ENCODE results near the gene TMEM17.

TMEM17 gene

GRCh38 chr2:62467475-62468321 lies 38.3 kb downstream of the TMEM17 start:
- DNase-seq (ENCODE audit: low read depth), result no peak
- no peak overlapping the region for H3K4me3 ChIP-seq (ENCODE audit: low read depth, low read length)
- TF ChIP-seq, protein P1, sequence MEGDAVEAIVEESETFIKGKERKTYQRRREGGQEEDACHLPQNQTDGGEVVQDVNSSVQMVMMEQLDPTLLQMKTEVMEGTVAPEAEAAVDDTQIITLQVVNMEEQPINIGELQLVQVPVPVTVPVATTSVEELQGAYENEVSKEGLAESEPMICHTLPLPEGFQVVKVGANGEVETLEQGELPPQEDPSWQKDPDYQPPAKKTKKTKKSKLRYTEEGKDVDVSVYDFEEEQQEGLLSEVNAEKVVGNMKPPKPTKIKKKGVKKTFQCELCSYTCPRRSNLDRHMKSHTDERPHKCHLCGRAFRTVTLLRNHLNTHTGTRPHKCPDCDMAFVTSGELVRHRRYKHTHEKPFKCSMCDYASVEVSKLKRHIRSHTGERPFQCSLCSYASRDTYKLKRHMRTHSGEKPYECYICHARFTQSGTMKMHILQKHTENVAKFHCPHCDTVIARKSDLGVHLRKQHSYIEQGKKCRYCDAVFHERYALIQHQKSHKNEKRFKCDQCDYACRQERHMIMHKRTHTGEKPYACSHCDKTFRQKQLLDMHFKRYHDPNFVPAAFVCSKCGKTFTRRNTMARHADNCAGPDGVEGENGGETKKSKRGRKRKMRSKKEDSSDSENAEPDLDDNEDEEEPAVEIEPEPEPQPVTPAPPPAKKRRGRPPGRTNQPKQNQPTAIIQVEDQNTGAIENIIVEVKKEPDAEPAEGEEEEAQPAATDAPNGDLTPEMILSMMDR (IDR thresholded peaks at IDR 0.05; ENCODE audit: control insufficient read depth, extremely low read depth, insufficient read depth), result no peak

- no peak for DNase-seq (ENCODE audit: low read depth)
- no peak overlapping the region for H3K4me3 ChIP-seq (ENCODE audit: low read depth, low read length)
- TF ChIP-seq, protein P1 (IDR thresholded peaks at IDR 0.05; ENCODE audit: control insufficient read depth, extremely low read depth, insufficient read depth), result no peak
Measured at GRCh38 chr2:62467100-62467474, 38.9 kb downstream of the TMEM17 start.

DNA sequence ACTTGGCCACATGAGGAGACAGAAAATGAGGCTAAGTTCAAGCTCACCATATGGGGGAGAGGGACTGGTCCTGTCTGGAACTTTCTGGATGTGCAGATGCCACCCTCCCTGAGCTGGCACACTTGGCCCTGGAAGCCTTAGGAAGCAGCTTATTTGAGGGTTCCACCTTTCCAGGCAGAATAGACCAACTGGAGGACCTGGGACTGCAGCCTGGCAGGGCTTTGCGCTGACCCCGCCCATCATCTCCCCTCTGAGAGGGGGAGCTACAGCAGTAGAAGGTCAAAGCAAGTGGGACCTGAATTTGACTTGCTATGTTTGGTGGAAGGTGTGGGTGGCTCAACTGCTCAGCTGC lies 39.5 kb downstream of the TMEM17 start:
- TF ChIP-seq, protein P1 (IDR thresholded peaks at IDR 0.05; ENCODE audit: control insufficient read depth, extremely low read depth, insufficient read depth), result no peak
- no peak overlapping the region for H3K4me3 ChIP-seq (ENCODE audit: low read depth, low read length)
- no peak for DNase-seq (ENCODE audit: low read depth)

- DNase-seq (ENCODE audit: low read depth), result no peak
- H3K4me3 ChIP-seq (ENCODE audit: low read depth, low read length), result no peak overlapping the region
- TF ChIP-seq, protein P1 (IDR thresholded peaks at IDR 0.05; ENCODE audit: control insufficient read depth, extremely low read depth, insufficient read depth), result no peak
Measured at GRCh38 chr2:62465741-62466502, 40.1 kb downstream of the TMEM17 start.

- TF ChIP-seq, protein P1 (IDR thresholded peaks at IDR 0.05; ENCODE audit: control insufficient read depth, extremely low read depth, insufficient read depth), result no peak
- H3K4me3 ChIP-seq (ENCODE audit: low read depth, low read length), result no peak overlapping the region
- no peak for DNase-seq (ENCODE audit: low read depth)
Measured at GRCh38 chr2:62465039-62465740, 40.8 kb downstream of the TMEM17 start.

DNA sequence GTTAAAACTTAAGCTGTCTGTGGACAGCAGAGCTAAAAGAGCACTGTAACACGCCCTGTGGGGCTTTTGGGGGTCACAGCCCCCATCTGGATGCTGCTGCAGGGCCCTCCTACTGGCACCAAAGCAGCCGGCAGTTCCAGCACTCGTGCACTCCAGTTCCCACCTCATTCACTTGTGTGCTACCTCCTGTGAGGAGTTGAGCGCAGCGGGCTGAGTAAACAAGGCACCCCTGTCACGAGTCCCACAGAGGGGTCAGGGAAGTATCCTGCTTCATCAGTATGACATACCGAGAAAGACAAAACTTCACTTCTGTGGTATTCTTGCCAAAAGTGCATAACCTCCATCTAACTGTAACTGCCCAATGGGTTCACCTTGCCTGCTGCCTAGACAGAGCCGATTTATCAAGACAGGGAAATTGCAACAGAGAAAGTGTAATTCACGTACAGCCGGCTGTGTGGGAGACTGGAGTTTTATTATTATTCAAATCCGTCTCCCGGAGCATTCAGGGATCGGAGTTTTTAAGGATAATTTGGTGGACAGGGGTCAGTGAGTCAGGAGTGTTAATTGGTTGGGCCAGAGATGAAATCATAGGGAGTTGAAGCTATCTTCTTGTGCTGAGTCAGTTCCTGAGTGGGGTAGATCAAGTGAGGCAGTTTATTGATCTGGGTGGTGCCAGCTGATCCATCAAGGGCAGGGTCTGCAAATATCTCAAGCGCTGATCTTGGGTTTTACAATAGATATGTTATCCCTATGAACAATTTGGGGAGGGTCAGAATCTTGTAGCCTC lies 41.6 kb downstream of the TMEM17 start:
- no peak overlapping the region for H3K4me3 ChIP-seq (ENCODE audit: low read depth, low read length)
- DNase-seq (ENCODE audit: low read depth), result no peak
- TF ChIP-seq, protein P1 (IDR thresholded peaks at IDR 0.05; ENCODE audit: control insufficient read depth, extremely low read depth, insufficient read depth), result no peak
